ENCODE results near the gene MOCS1. TPM values are rescaled to one million over a fixed set of nuclear protein-coding genes. Genes with fewer than 3 reads are reported as not detected.

Gene MOCS1
- total and polyA plus RNA-seq, 4 donors = 10.3 to 23.0 (median 19.2) TPM

DNA sequence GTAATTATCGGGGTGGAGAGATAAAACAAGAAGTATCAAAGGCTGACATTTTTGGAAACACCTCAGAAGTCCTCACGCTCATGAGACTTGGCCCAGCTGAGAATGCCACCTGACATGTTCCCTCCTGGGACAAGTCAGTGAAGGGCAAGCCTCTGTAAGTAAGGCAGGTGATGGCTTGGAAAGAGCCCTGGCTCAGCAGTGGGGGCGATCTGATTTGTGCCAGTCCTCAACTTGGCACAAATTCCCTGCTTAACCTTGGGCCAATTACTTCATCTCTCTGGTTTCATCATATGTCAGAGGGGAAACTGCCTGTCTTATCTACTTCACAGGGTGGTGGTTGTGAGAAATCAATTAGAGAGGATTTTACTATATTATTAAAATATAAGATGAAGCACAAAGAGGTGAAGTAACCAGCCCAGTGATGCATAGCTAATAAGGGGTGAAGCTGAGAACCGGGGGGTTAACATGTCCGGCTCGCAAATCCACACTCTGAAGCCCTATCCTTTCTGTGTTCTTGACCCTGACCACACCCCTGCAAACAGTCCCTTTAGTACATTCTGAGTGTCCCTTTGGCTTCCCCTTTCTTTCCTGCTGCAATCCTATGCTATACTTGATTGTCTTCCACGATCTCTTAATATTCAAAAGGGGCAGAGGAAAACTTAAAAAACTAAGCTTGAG, 8.8 kb upstream of the MOCS1 start:
- ATAC-seq (ENCODE audit: insufficient read depth, low FRiP score) (no peak), DNase-seq (no peak)
- peaks cover 0 to 5% (median 0%) of the 10 kb centered on the region in 5 donors for H3K4me1 ChIP-seq (ENCODE audit: control insufficient read depth in 5 of 5, insufficient read depth in 5 of 5, low read length in 5 of 5)
- H3K9me3 ChIP-seq (ENCODE audit: control insufficient read depth in 4 of 4, insufficient read depth in 3 of 4, low read length in 3 of 4) = no peaks in the 10 kb centered on the region
- TF ChIP-seq, protein P1, sequence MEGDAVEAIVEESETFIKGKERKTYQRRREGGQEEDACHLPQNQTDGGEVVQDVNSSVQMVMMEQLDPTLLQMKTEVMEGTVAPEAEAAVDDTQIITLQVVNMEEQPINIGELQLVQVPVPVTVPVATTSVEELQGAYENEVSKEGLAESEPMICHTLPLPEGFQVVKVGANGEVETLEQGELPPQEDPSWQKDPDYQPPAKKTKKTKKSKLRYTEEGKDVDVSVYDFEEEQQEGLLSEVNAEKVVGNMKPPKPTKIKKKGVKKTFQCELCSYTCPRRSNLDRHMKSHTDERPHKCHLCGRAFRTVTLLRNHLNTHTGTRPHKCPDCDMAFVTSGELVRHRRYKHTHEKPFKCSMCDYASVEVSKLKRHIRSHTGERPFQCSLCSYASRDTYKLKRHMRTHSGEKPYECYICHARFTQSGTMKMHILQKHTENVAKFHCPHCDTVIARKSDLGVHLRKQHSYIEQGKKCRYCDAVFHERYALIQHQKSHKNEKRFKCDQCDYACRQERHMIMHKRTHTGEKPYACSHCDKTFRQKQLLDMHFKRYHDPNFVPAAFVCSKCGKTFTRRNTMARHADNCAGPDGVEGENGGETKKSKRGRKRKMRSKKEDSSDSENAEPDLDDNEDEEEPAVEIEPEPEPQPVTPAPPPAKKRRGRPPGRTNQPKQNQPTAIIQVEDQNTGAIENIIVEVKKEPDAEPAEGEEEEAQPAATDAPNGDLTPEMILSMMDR (IDR thresholded peaks at IDR 0.05; ENCODE audit: control extremely low read depth, extremely low read depth) = no peak
- no peaks in the 10 kb centered on the region for H3K36me3 ChIP-seq (ENCODE audit: control insufficient read depth in 4 of 4, insufficient read depth in 4 of 4, low read length in 4 of 4)
- no peak overlapping the region for H3K27ac ChIP-seq (ENCODE audit: low read depth in 1 of 2, low read length in 1 of 2)
- 87 to 88% methylated on average over 7 of the region's 7 CpGs for WGBS, 2 donors
- H3K4me3 ChIP-seq = no peak overlapping the region
- no peak overlapping the region for H3K9ac ChIP-seq (ENCODE audit: insufficient read depth in 1 of 2, low read length in 2 of 2)
- peaks cover 0 to 2% (median 0%) of the 10 kb centered on the region in 3 donors for H3K27me3 ChIP-seq (ENCODE audit: control insufficient read depth in 3 of 3, insufficient read depth in 3 of 3, low read length in 2 of 3)

DNA sequence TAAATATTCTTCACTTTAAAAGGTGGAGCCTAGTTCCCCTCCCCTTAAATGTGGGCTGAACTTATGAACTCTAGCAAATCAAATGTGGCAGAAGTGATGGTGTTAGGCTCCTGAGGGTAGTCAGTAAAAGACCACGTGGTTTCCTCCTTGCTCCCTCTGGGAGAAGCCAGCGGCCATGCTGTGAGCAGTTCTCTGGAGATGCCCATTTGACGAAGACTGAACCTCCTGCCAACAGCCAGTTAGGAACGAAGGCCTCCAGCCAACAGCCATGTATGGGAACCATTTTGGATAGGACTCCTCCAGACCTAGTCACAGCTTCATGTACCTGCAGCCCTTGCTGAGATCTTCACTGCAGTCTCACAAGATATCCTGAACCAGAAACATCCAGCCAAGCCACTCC, 7.6 kb upstream of the MOCS1 start:
- Histone ChIP-seq H3K36me3 (ENCODE audit: control insufficient read depth in 4 of 4, insufficient read depth in 4 of 4, low read length in 4 of 4) (no peaks in the 10 kb centered on the region), H3K27ac (ENCODE audit: low read depth in 1 of 2, low read length in 1 of 2) (no peak overlapping the region), H3K4me3 (no peak overlapping the region), H3K9ac (ENCODE audit: insufficient read depth in 1 of 2, low read length in 2 of 2) (no peak overlapping the region), H3K4me1 (ENCODE audit: control insufficient read depth in 5 of 5, insufficient read depth in 5 of 5, low read length in 5 of 5) (peaks cover 0 to 5% (median 1%) of the 10 kb centered on the region in 5 donors), H3K9me3 (ENCODE audit: control insufficient read depth in 4 of 4, insufficient read depth in 3 of 4, low read length in 3 of 4) (no peaks in the 10 kb centered on the region), H3K27me3 (ENCODE audit: control insufficient read depth in 3 of 3, insufficient read depth in 3 of 3, low read length in 2 of 3) (peaks cover 0 to 2% (median 0%) of the 10 kb centered on the region in 3 donors)
- 83 to 87% methylated on average over 4 of the region's 4 CpGs for WGBS, 2 donors
- ATAC-seq (ENCODE audit: insufficient read depth, low FRiP score) = no peak
- TF ChIP-seq, protein P1 (IDR thresholded peaks at IDR 0.05; ENCODE audit: control extremely low read depth, extremely low read depth) = no peak
- DNase-seq = no peak

DNA sequence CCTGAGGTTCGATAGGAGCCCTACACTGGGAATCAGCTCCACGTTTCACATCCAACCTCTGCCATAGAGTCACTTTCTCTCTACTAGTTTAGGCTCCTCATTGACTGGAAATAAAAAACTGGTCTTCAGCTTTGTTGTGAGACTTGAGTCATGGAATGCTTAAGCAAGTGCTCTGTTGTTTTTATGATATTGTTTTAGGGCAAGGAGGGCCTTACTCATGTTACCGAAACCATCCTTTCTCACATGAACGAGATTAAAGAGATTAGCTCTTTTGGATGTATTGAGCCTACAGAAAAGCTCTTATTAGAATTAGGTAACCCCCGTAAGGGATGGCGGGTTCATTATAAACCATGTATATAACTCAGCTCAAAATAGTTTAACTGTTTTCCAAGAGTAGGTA, 6.9 kb upstream of the MOCS1 start:
- H3K4me1 ChIP-seq (ENCODE audit: control insufficient read depth in 5 of 5, insufficient read depth in 5 of 5, low read length in 5 of 5) = peaks cover 0 to 5% (median 1%) of the 10 kb centered on the region in 5 donors
- DNase-seq (no peak), ATAC-seq (ENCODE audit: insufficient read depth, low FRiP score) (no peak)
- TF ChIP-seq, protein P1 (IDR thresholded peaks at IDR 0.05; ENCODE audit: control extremely low read depth, extremely low read depth) = no peak
- no peak overlapping the region for H3K4me3 ChIP-seq
- H3K27ac ChIP-seq (ENCODE audit: low read depth in 1 of 2, low read length in 1 of 2) = no peak overlapping the region
- no peaks in the 10 kb centered on the region for H3K9me3 ChIP-seq (ENCODE audit: control insufficient read depth in 4 of 4, insufficient read depth in 3 of 4, low read length in 3 of 4)
- no peak overlapping the region for H3K9ac ChIP-seq (ENCODE audit: insufficient read depth in 1 of 2, low read length in 2 of 2)
- peaks cover 0 to 2% (median 0%) of the 10 kb centered on the region in 3 donors for H3K27me3 ChIP-seq (ENCODE audit: control insufficient read depth in 3 of 3, insufficient read depth in 3 of 3, low read length in 2 of 3)
- 92 to 93% methylated on average over 6 of the region's 6 CpGs for WGBS, 2 donors
- no peaks in the 10 kb centered on the region for H3K36me3 ChIP-seq (ENCODE audit: control insufficient read depth in 4 of 4, insufficient read depth in 4 of 4, low read length in 4 of 4)

Data from lung (tissue), 12 donors.